ENCODE results near the gene GPR78. TPM values are rescaled to one million over a fixed set of nuclear protein-coding genes. Genes with fewer than 3 reads are reported as not detected.

GPR78 gene
- under 1 TPM; 0.08 to 0.13 TPM for total RNA-seq

- H3K27ac Mint-ChIP-seq: no peak within 1 kb of the TSS
- ChIA-PET CTCF (no interaction called here), POLR2A (no interaction called here)
- no peaks in the 10 kb centered on the region for H3K4me1 Mint-ChIP-seq
- H3K36me3 Mint-ChIP-seq (ENCODE audit: low read depth): no peaks in the 10 kb centered on the region
- DNase-seq: peak; percentile 51
- no peaks in the 10 kb centered on the region for H3K9me3 Mint-ChIP-seq
- no peak within 1 kb of the TSS for H3K4me3 Mint-ChIP-seq
- H3K27me3 Mint-ChIP-seq: peaks cover 2% of the 10 kb centered on the region
Observed at GRCh38 chr4:8580321-8581093, at the start of gene GPR78. TSS of gene GPR78 (plus strand) at chr4:8580392. CDS start at chr4:8580983, 591 bp downstream.

GRCh38 chr4:8532245-8532781, 47.9 kb upstream of the GPR78 start:
- Mint-ChIP-seq H3K27me3 (peaks cover 3% of the 10 kb centered on the region), H3K4me3 (no peak overlapping the region), H3K36me3 (ENCODE audit: low read depth) (peaks cover 2% of the 10 kb centered on the region), H3K9me3 (peaks cover 15% of the 10 kb centered on the region), H3K27ac (no peak overlapping the region), H3K4me1 (no peaks in the 10 kb centered on the region)
- no peak for DNase-seq
- ChIA-PET CTCF (no interaction called here), POLR2A (no interaction called here)

- Mint-ChIP-seq H3K36me3 (ENCODE audit: low read depth) (peaks cover 2% of the 10 kb centered on the region), H3K9me3 (peaks cover 15% of the 10 kb centered on the region), H3K4me1 (no peaks in the 10 kb centered on the region), H3K27ac (no peak overlapping the region), H3K27me3 (peaks cover 3% of the 10 kb centered on the region), H3K4me3 (no peak overlapping the region)
- ChIA-PET POLR2A (no interaction called here), CTCF (no interaction called here)
- no peak for DNase-seq
Observed at GRCh38 chr4:8533274-8533865, 46.8 kb upstream of the GPR78 start.

- CTCF ChIA-PET: no interaction called here
- POLR2A ChIA-PET: no interaction called here
- H3K4me1 Mint-ChIP-seq: no peaks in the 10 kb centered on the region
- no peak overlapping the region for H3K4me3 Mint-ChIP-seq
- DNase-seq: no peak
- no peak overlapping the region for H3K27ac Mint-ChIP-seq
- H3K9me3 Mint-ChIP-seq: peaks cover 15% of the 10 kb centered on the region
- peaks cover 2% of the 10 kb centered on the region for H3K36me3 Mint-ChIP-seq (ENCODE audit: low read depth)
- H3K27me3 Mint-ChIP-seq: peaks cover 3% of the 10 kb centered on the region
Observed at GRCh38 chr4:8534129-8534528, 46.1 kb upstream of the GPR78 start.

- ChIA-PET POLR2A (no interaction called here), CTCF (no interaction called here)
- no peak for DNase-seq
- H3K36me3 Mint-ChIP-seq (ENCODE audit: low read depth): peaks cover 2% of the 10 kb centered on the region
- H3K9me3 Mint-ChIP-seq: peaks cover 15% of the 10 kb centered on the region
- H3K27ac Mint-ChIP-seq: no peak overlapping the region
- peaks cover 1% of the 10 kb centered on the region for H3K4me1 Mint-ChIP-seq
- no peak overlapping the region for H3K4me3 Mint-ChIP-seq
- H3K27me3 Mint-ChIP-seq: peaks cover 3% of the 10 kb centered on the region
Observed at GRCh38 chr4:8534611-8535010, 45.6 kb upstream of the GPR78 start.

- POLR2A ChIA-PET: no interaction called here
- H3K4me3 Mint-ChIP-seq: no peak overlapping the region
- peaks cover 2% of the 10 kb centered on the region for H3K36me3 Mint-ChIP-seq (ENCODE audit: low read depth)
- CTCF ChIA-PET: no interaction called here
- H3K27me3 Mint-ChIP-seq: peaks cover 3% of the 10 kb centered on the region
- H3K4me1 Mint-ChIP-seq: peaks cover 8% of the 10 kb centered on the region
- DNase-seq: no peak
- H3K27ac Mint-ChIP-seq: no peak overlapping the region
- H3K9me3 Mint-ChIP-seq: peaks cover 15% of the 10 kb centered on the region
Observed at GRCh38 chr4:8536467-8536866, 43.7 kb upstream of the GPR78 start.

GRCh38 chr4:8537041-8537461, 43.1 kb upstream of the GPR78 start:
- ChIA-PET POLR2A (no interaction called here), CTCF (no interaction called here)
- Mint-ChIP-seq H3K4me1 (peaks cover 8% of the 10 kb centered on the region), H3K4me3 (no peak overlapping the region), H3K36me3 (ENCODE audit: low read depth) (peaks cover 2% of the 10 kb centered on the region), H3K9me3 (peaks cover 11% of the 10 kb centered on the region), H3K27ac (no peak overlapping the region), H3K27me3 (no peaks in the 10 kb centered on the region)
- no peak for DNase-seq

GRCh38 chr4:8538076-8538702, 42.0 kb upstream of the GPR78 start:
- no peak overlapping the region for H3K4me3 Mint-ChIP-seq
- peaks cover 8% of the 10 kb centered on the region for H3K4me1 Mint-ChIP-seq
- H3K27ac Mint-ChIP-seq: no peak overlapping the region
- ChIA-PET CTCF (no interaction called here), POLR2A (no interaction called here)
- peaks cover under 1% of the 10 kb centered on the region for H3K36me3 Mint-ChIP-seq (ENCODE audit: low read depth)
- peaks cover 11% of the 10 kb centered on the region for H3K9me3 Mint-ChIP-seq
- no peaks in the 10 kb centered on the region for H3K27me3 Mint-ChIP-seq
- DNase-seq: no peak

GRCh38 chr4:8538703-8539567, 41.3 kb upstream of the GPR78 start:
- CTCF ChIA-PET: no interaction called here
- no peak overlapping the region for H3K4me3 Mint-ChIP-seq

GRCh38 chr4:8539661-8540060, 40.5 kb upstream of the GPR78 start:
- POLR2A ChIA-PET: no interaction called here
- peaks cover 7% of the 10 kb centered on the region for H3K9me3 Mint-ChIP-seq
- CTCF ChIA-PET: no interaction called here
- H3K4me3 Mint-ChIP-seq: no peak overlapping the region
- peaks cover 8% of the 10 kb centered on the region for H3K4me1 Mint-ChIP-seq
- H3K36me3 Mint-ChIP-seq (ENCODE audit: low read depth): no peaks in the 10 kb centered on the region
- no peaks in the 10 kb centered on the region for H3K27me3 Mint-ChIP-seq
- DNase-seq: no peak
- H3K27ac Mint-ChIP-seq: no peak overlapping the region

More at GRCh38 chr4:8538703-8539567, 41.3 kb upstream of the GPR78 start:
- no peak for DNase-seq
- H3K36me3 Mint-ChIP-seq (ENCODE audit: low read depth): no peaks in the 10 kb centered on the region
- H3K27ac Mint-ChIP-seq: no peak overlapping the region
- H3K9me3 Mint-ChIP-seq: peaks cover 11% of the 10 kb centered on the region
- POLR2A ChIA-PET: no interaction called here
- peaks cover 8% of the 10 kb centered on the region for H3K4me1 Mint-ChIP-seq
- no peaks in the 10 kb centered on the region for H3K27me3 Mint-ChIP-seq

GRCh38 chr4:8540072-8540471, 40.1 kb upstream of the GPR78 start:
- DNase-seq: no peak
- no peaks in the 10 kb centered on the region for H3K36me3 Mint-ChIP-seq (ENCODE audit: low read depth)
- H3K9me3 Mint-ChIP-seq: peaks cover 4% of the 10 kb centered on the region
- H3K4me3 Mint-ChIP-seq: no peak overlapping the region
- H3K4me1 Mint-ChIP-seq: peaks cover 8% of the 10 kb centered on the region
- ChIA-PET CTCF (no interaction called here), POLR2A (no interaction called here)
- no peak overlapping the region for H3K27ac Mint-ChIP-seq
- no peaks in the 10 kb centered on the region for H3K27me3 Mint-ChIP-seq

GRCh38 chr4:8540586-8540985, 39.6 kb upstream of the GPR78 start:
- H3K36me3 Mint-ChIP-seq (ENCODE audit: low read depth): no peaks in the 10 kb centered on the region

GRCh38 chr4:8540991-8541390, 39.2 kb upstream of the GPR78 start:
- no peak overlapping the region for H3K4me3 Mint-ChIP-seq
- no peaks in the 10 kb centered on the region for H3K9me3 Mint-ChIP-seq
- ChIA-PET POLR2A (no interaction called here), CTCF (no interaction called here)
- H3K27ac Mint-ChIP-seq: no peak overlapping the region
- DNase-seq: no peak
- H3K36me3 Mint-ChIP-seq (ENCODE audit: low read depth): no peaks in the 10 kb centered on the region
- no peaks in the 10 kb centered on the region for H3K27me3 Mint-ChIP-seq
- H3K4me1 Mint-ChIP-seq: peaks cover 8% of the 10 kb centered on the region

More at GRCh38 chr4:8540586-8540985, 39.6 kb upstream of the GPR78 start:
- Mint-ChIP-seq H3K4me1 (peaks cover 8% of the 10 kb centered on the region), H3K4me3 (no peak overlapping the region), H3K27me3 (no peaks in the 10 kb centered on the region), H3K27ac (no peak overlapping the region), H3K9me3 (peaks cover under 1% of the 10 kb centered on the region)
- CTCF ChIA-PET: no interaction called here
- POLR2A ChIA-PET: no interaction called here
- no peak for DNase-seq
